ENCODE data around the gene ZC3H18.

Gene ZC3H18

DNA sequence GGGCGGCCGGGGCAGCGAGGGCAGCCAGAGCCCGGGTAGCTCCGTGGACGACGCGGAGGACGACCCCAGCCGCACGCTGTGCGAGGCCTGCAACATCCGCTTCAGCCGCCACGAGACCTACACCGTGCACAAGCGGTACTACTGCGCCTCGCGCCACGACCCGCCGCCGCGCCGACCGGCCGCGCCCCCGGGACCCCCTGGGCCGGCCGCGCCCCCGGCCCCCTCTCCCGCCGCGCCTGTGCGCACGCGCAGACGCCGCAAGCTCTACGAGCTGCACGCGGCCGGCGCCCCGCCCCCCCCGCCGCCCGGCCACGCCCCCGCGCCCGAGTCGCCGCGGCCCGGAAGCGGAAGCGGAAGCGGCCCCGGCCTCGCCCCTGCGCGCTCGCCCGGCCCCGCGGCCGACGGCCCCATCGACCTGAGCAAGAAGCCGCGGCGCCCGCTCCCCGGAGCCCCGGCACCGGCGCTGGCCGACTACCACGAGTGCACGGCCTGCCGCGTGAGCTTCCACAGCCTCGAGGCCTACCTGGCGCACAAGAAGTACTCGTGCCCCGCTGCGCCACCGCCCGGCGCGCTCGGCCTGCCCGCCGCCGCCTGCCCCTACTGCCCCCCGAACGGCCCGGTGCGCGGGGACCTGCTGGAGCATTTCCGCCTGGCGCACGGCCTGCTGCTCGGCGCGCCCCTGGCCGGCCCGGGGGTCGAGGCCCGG is 36.1 kb upstream of the ZC3H18 start:
- peak; percentile 48 to 87 for DNase-seq
- peaks cover 0 to 21% of the 10 kb centered on the region in 2 donors for H3K27me3 ChIP-seq
- peak overlapping the region; percentile 61 to 72 for H3K27ac ChIP-seq
- intact Hi-C loops (cut with DNase I; ENCODE audit: low total_unique reads), result no loop called here
- peaks cover 0 to 13% (median 0%) of the 10 kb centered on the region in 3 donors for H3K36me3 ChIP-seq
- peak overlapping the region; percentile 66 to 87 for H3K4me3 ChIP-seq
- TF ChIP-seq, protein P1, sequence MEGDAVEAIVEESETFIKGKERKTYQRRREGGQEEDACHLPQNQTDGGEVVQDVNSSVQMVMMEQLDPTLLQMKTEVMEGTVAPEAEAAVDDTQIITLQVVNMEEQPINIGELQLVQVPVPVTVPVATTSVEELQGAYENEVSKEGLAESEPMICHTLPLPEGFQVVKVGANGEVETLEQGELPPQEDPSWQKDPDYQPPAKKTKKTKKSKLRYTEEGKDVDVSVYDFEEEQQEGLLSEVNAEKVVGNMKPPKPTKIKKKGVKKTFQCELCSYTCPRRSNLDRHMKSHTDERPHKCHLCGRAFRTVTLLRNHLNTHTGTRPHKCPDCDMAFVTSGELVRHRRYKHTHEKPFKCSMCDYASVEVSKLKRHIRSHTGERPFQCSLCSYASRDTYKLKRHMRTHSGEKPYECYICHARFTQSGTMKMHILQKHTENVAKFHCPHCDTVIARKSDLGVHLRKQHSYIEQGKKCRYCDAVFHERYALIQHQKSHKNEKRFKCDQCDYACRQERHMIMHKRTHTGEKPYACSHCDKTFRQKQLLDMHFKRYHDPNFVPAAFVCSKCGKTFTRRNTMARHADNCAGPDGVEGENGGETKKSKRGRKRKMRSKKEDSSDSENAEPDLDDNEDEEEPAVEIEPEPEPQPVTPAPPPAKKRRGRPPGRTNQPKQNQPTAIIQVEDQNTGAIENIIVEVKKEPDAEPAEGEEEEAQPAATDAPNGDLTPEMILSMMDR (IDR thresholded peaks at IDR 0.05), result no peak
- H3K4me1 ChIP-seq, result peaks cover 5 to 34% (median 25%) of the 10 kb centered on the region in 4 donors
- no peaks in the 10 kb centered on the region for H3K9me3 ChIP-seq

DNA sequence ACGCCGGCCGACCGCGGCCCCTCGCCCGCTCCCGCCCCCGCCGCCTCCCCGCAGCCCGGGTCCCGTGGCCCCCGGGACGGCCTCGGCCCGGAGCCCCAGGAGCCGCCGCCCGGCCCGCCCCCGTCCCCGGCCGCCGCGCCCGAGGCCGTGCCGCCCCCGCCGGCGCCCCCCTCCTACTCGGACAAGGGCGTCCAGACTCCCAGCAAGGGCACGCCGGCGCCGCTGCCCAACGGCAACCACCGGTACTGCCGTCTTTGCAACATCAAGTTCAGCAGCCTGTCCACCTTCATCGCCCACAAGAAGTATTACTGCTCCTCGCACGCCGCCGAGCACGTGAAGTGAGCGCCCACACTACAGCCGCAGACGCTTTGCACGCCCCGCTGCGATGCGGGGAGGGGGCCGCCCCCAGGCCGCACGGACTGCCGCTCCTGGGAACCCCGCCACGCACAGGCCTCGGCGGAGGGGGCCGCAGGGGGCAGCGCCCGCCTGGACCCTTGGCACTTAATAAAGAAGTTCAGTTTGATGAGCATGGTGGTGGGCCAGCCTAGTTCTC is 35.5 kb upstream of the ZC3H18 start:
- intact Hi-C loops (cut with DNase I; ENCODE audit: low total_unique reads), result no loop called here
- peak overlapping the region; percentile 66 to 87 for H3K4me3 ChIP-seq
- DNase-seq, result no peak
- peak overlapping the region; percentile 41 to 61 for H3K27ac ChIP-seq
- H3K36me3 ChIP-seq, result peaks cover 0 to 7% (median 0%) of the 10 kb centered on the region in 3 donors
- TF ChIP-seq, protein P1 (IDR thresholded peaks at IDR 0.05), result peak; percentile 12 to 13
- peaks cover 5 to 34% (median 25%) of the 10 kb centered on the region in 4 donors for H3K4me1 ChIP-seq
- no peaks in the 10 kb centered on the region for H3K9me3 ChIP-seq
- peaks cover 0 to 28% of the 10 kb centered on the region in 2 donors for H3K27me3 ChIP-seq

DNA sequence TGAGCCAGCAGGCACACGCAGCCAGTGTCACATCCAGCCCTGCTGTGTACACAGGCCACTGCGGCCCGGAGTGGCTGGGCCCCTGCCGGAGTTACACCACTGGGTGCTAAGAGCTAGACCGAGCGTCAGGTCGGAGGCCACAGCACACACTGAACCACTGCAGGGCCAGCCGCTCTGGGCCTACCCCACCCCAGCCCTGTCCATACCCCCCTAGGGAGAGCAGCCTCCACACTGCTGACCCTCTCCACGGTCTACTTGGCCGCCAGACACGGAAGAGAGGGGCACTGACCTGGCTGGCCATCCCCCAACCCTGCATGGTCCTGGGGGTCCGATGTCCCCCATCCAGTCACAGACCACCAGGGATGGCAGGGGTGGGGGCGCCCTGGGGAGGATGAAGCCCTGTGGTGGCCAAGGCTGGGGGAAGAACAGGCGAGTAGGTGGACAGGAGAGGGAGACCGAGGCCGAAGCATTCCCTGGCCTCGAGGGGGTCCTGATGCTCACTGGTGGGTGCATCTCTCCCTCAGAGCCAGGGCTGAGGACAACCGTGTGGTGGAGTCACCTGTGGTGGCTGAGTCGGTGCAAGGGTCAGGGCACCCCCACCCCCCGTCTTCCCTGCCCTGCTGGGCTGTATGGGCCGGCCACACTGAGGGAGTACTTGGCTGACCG is 34.9 kb upstream of the ZC3H18 start:
- intact Hi-C loops (cut with DNase I; ENCODE audit: low total_unique reads), result no loop called here
- peaks cover 0 to 34% of the 10 kb centered on the region in 2 donors for H3K27me3 ChIP-seq
- H3K4me1 ChIP-seq, result peaks cover 5 to 34% (median 25%) of the 10 kb centered on the region in 4 donors
- TF ChIP-seq, protein P1 (IDR thresholded peaks at IDR 0.05), result no peak
- H3K9me3 ChIP-seq, result no peaks in the 10 kb centered on the region
- peaks cover 0 to under 1% (median 0%) of the 10 kb centered on the region in 3 donors for H3K36me3 ChIP-seq
- H3K4me3 ChIP-seq, result peak overlapping the region; percentile 66 to 87
- DNase-seq, result no peak
- H3K27ac ChIP-seq, result peak overlapping the region in 1 of 2 donors; percentile 41

DNA sequence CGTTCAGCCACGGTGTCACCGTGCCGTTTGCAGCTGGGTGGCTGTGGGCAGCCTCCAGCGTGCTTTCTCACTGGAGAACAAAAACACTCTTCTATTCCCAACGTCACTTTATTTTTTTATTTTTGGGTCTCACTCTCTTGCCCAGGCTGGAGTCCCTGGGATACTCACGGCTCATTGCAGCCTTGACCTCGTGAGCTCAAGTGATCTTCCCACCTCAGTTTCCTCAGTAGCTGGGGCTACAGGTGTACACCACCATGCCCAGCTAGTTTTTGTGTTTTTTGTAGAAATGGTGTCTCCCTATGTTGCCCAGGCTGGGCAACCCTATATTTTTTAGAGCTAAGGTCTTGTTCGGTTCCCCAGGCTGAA is 34.4 kb upstream of the ZC3H18 start:
- Histone ChIP-seq H3K4me3 (no peak overlapping the region), H3K27ac (no peak overlapping the region), H3K36me3 (no peaks in the 10 kb centered on the region), H3K4me1 (peaks cover 5 to 34% (median 25%) of the 10 kb centered on the region in 4 donors), H3K27me3 (peaks cover 0 to 39% of the 10 kb centered on the region in 2 donors), H3K9me3 (no peaks in the 10 kb centered on the region)
- intact Hi-C loops (cut with DNase I; ENCODE audit: low total_unique reads), result no loop called here
- no peak for DNase-seq
- TF ChIP-seq, protein P1 (IDR thresholded peaks at IDR 0.05), result no peak

DNA sequence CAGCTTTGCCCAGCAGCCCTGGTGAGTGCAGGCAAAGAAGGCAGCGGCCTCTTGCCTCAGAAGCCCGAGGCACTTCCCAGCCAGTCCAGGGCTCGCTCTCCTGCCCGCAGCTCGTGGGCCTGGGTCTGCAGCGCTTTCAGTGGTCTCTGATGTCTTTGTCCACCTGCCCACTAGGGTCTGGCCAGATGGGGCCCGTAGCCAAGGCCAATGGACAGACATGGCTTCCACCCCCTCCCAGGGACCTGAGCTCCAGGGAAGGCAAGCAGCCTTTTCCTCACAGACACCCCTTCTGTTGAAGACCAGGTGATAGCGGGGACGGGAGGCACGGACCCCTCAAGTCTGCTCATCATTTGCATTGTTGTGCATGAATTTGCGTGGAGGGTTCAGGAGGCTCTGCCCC is 33.7 kb upstream of the ZC3H18 start:
- no peaks in the 10 kb centered on the region for H3K9me3 ChIP-seq
- DNase-seq, result no peak
- TF ChIP-seq, protein P1 (IDR thresholded peaks at IDR 0.05), result no peak
- no peak overlapping the region for H3K4me3 ChIP-seq
- intact Hi-C loops (cut with DNase I; ENCODE audit: low total_unique reads), result no loop called here
- no peak overlapping the region for H3K27ac ChIP-seq
- H3K36me3 ChIP-seq, result no peaks in the 10 kb centered on the region
- peaks cover 0 to 43% of the 10 kb centered on the region in 2 donors for H3K27me3 ChIP-seq
- peaks cover 5 to 30% (median 25%) of the 10 kb centered on the region in 4 donors for H3K4me1 ChIP-seq
